Measurements from ENCODE around the gene CPHXL. TPM values are rescaled to one million over a fixed set of nuclear protein-coding genes. Genes with fewer than 3 reads are reported as not detected.

CPHXL gene
- polyA plus RNA-seq, 3 donors = not detected

- H3K9ac ChIP-seq (ENCODE audit: insufficient read depth, low read length, poor library complexity, severe bottlenecking) = no peak overlapping the region
- H4K20me1 ChIP-seq (ENCODE audit: insufficient read depth, low read length) = no peaks in the 10 kb centered on the region
- Mint-ChIP-seq H3K27me3 (ENCODE audit: low read depth in 3 of 3) (peaks cover 0 to 5% (median 3%) of the 10 kb centered on the region in 3 donors), H3K4me1 (no peaks in the 10 kb centered on the region), H3K36me3 (no peaks in the 10 kb centered on the region), H3K27ac (no peak overlapping the region), H3K4me3 (no peak overlapping the region), H3K9me3 (peaks cover 1 to 5% (median 2%) of the 10 kb centered on the region in 7 donors)
- DNase-seq = no peak
- no peak overlapping the region for H3K4me2 ChIP-seq (replicated peaks; ENCODE audit: extremely low read depth, low read length, poor library complexity, severe bottlenecking)
- H3K27ac ChIP-seq (ENCODE audit: low read depth in 1 of 2, low read length in 2 of 2) = no peak overlapping the region
- no peaks in the 10 kb centered on the region for H3K4me1 ChIP-seq (ENCODE audit: control insufficient read depth in 1 of 2, insufficient read depth in 2 of 2, low read length in 2 of 2)
- H3K4me3 ChIP-seq (replicated peaks in 1 of 3; ENCODE audit: low read depth in 2 of 3, low read length in 3 of 3) = no peak overlapping the region
- no peaks in the 10 kb centered on the region for H3K27me3 ChIP-seq (ENCODE audit: control insufficient read depth in 2 of 2, insufficient read depth in 2 of 2, low read length in 2 of 2)
- no peak overlapping the region for H2AFZ ChIP-seq (ENCODE audit: insufficient read depth, low read depth, low read length, poor library complexity, severe bottlenecking)
- no peaks in the 10 kb centered on the region for H3K36me3 ChIP-seq (replicated peaks in 1 of 2; ENCODE audit: control insufficient read depth in 1 of 2, insufficient read depth in 2 of 2, low read length in 2 of 2)
- H3K79me2 ChIP-seq (ENCODE audit: insufficient read depth, low read length) = no peaks in the 10 kb centered on the region
- no peak for TF ChIP-seq CTCF (IDR thresholded peaks at IDR 0.05)
- no peaks in the 10 kb centered on the region for H3K9me3 ChIP-seq (replicated peaks in 1 of 2; ENCODE audit: control insufficient read depth in 1 of 2, insufficient read depth in 1 of 2, low read length in 2 of 2)
- intact Hi-C loops (cut with micrococcal nuclease) = no loop called here
- 100% methylated on average over 5 of the region's 6 CpGs for WGBS (ENCODE audit: insufficient coverage)
These were observed 30.6 kb downstream of the CPHXL start for GRCh38 chr16:75695708-75696107.

GRCh38 chr16:75687361-75687760 lies 38.9 kb downstream of the CPHXL start:
- no peak overlapping the region for H3K4me3 Mint-ChIP-seq
- TF ChIP-seq CTCF (IDR thresholded peaks at IDR 0.05) = no peak
- H3K36me3 Mint-ChIP-seq = no peaks in the 10 kb centered on the region
- H3K9me3 Mint-ChIP-seq = peaks cover 17 to 32% (median 22%) of the 10 kb centered on the region in 7 donors
- H3K27me3 ChIP-seq (ENCODE audit: control insufficient read depth in 2 of 2, insufficient read depth in 2 of 2, low read length in 2 of 2) = no peaks in the 10 kb centered on the region
- H3K79me2 ChIP-seq (ENCODE audit: insufficient read depth, low read length) = no peaks in the 10 kb centered on the region
- no peaks in the 10 kb centered on the region for H3K36me3 ChIP-seq (replicated peaks in 1 of 2; ENCODE audit: control insufficient read depth in 1 of 2, insufficient read depth in 2 of 2, low read length in 2 of 2)
- no peaks in the 10 kb centered on the region for H4K20me1 ChIP-seq (ENCODE audit: insufficient read depth, low read length)
- H3K9ac ChIP-seq (ENCODE audit: insufficient read depth, low read length, poor library complexity, severe bottlenecking) = no peak overlapping the region
- no peak overlapping the region for H3K27ac Mint-ChIP-seq
- H3K9me3 ChIP-seq (replicated peaks in 1 of 2; ENCODE audit: control insufficient read depth in 1 of 2, insufficient read depth in 1 of 2, low read length in 2 of 2) = peaks cover 11 to 22% of the 10 kb centered on the region in 2 donors
- H3K27me3 Mint-ChIP-seq (ENCODE audit: low read depth in 3 of 3) = peaks cover 0 to 3% (median 0%) of the 10 kb centered on the region in 3 donors
- no peak overlapping the region for H3K4me2 ChIP-seq (replicated peaks; ENCODE audit: extremely low read depth, low read length, poor library complexity, severe bottlenecking)
- H3K27ac ChIP-seq (ENCODE audit: low read depth in 1 of 2, low read length in 2 of 2) = no peak overlapping the region
- no peak overlapping the region for H3K4me3 ChIP-seq (replicated peaks in 1 of 3; ENCODE audit: low read depth in 2 of 3, low read length in 3 of 3)
- no peaks in the 10 kb centered on the region for H3K4me1 ChIP-seq (ENCODE audit: control insufficient read depth in 1 of 2, insufficient read depth in 2 of 2, low read length in 2 of 2)
- H3K4me1 Mint-ChIP-seq = no peaks in the 10 kb centered on the region
- DNase-seq = no peak
- H2AFZ ChIP-seq (ENCODE audit: insufficient read depth, low read depth, low read length, poor library complexity, severe bottlenecking) = no peak overlapping the region
- intact Hi-C loops (cut with micrococcal nuclease) = no loop called here
